ENCODE measurements around the gene FOXP1. TPM values are rescaled to one million over a fixed set of nuclear protein-coding genes. Genes with fewer than 3 reads are reported as not detected.

Gene FOXP1
- total RNA-seq, 1 donor, result 195 TPM

DNA sequence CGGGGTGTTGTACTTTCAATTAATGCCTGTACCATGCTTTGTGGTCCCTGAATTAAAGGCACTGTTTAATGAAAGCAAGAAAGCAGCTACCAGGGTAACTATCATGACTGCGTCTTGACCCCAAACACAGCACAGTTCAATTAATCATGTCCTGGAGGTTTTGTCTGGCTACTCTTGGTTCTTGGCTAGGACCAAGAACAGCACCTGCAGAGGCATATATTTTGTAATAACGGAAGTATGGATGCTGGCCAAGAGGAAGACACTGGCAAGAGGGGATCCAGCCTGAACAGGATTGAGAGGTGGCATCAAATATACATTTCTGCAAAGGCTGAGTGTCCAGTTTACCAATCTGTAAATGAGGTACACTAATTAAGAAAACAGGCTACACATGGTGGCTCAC, 119.9 kb downstream of the FOXP1 start:
- no peak overlapping the region for H3K27ac ChIP-seq (ENCODE audit: low read depth, low read length)
- H2AFZ ChIP-seq (ENCODE audit: low read length), result no peak overlapping the region
- TF ChIP-seq CTCF (IDR thresholded peaks at IDR 0.05; ENCODE audit: extremely low read depth, low read depth, low read length), result no peak
- no peak overlapping the region for H3K4me3 ChIP-seq (ENCODE audit: insufficient read depth, low read length)
- H3K9me3 ChIP-seq (ENCODE audit: low read depth, low read length), result no peaks in the 10 kb centered on the region
- H3K4me2 ChIP-seq (ENCODE audit: insufficient read depth, low read length), result no peak overlapping the region
- H4K20me1 ChIP-seq (ENCODE audit: insufficient read depth, low read length), result peaks cover 25% of the 10 kb centered on the region
- H3K79me2 ChIP-seq (ENCODE audit: insufficient read depth, low read length), result peaks cover 81% of the 10 kb centered on the region
- H3K27me3 ChIP-seq (ENCODE audit: insufficient read depth, low read length), result no peaks in the 10 kb centered on the region
- H3K4me1 ChIP-seq (ENCODE audit: insufficient read depth, low read length), result no peaks in the 10 kb centered on the region
- DNase-seq (ENCODE audit: insufficient read length, low spot score, missing footprints), result no peak
- H3K36me3 ChIP-seq (ENCODE audit: insufficient read depth, low read length), result no peaks in the 10 kb centered on the region

DNA sequence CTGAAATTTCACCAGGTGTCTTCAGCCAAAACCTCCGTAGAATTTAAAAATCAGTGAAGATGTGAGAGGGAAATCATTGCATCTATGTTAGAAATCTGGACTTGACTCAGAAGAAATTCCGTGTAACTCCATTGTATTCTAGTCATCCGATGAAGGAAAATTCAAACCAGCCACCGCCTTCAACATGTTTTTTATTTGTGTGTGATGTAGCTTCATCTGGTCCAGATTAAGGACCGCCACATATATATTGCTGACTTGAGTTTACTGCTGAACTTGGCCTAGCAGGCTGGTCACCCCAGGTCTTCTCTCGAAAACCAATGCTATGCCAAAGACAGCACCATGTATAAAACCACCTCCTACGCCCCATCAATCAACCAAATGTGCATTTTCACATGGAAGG, 120.9 kb downstream of the FOXP1 start:
- Histone ChIP-seq H3K36me3 (ENCODE audit: insufficient read depth, low read length) (no peaks in the 10 kb centered on the region), H3K4me3 (ENCODE audit: insufficient read depth, low read length) (no peak overlapping the region), H3K4me1 (ENCODE audit: insufficient read depth, low read length) (no peaks in the 10 kb centered on the region), H3K27ac (ENCODE audit: low read depth, low read length) (no peak overlapping the region), H3K9me3 (ENCODE audit: low read depth, low read length) (no peaks in the 10 kb centered on the region), H3K27me3 (ENCODE audit: insufficient read depth, low read length) (no peaks in the 10 kb centered on the region), H3K79me2 (ENCODE audit: insufficient read depth, low read length) (peaks cover 83% of the 10 kb centered on the region), H3K4me2 (ENCODE audit: insufficient read depth, low read length) (no peak overlapping the region), H4K20me1 (ENCODE audit: insufficient read depth, low read length) (peaks cover 28% of the 10 kb centered on the region), H2AFZ (ENCODE audit: low read length) (no peak overlapping the region)
- no peak for DNase-seq (ENCODE audit: insufficient read length, low spot score, missing footprints)
- no peak for TF ChIP-seq CTCF (IDR thresholded peaks at IDR 0.05; ENCODE audit: extremely low read depth, low read depth, low read length)

GRCh38 chr3:71461749-71462483, 121.6 kb downstream of the FOXP1 start:
- Histone ChIP-seq H2AFZ (ENCODE audit: low read length) (no peak overlapping the region), H3K27ac (ENCODE audit: low read depth, low read length) (no peak overlapping the region), H3K4me3 (ENCODE audit: insufficient read depth, low read length) (no peak overlapping the region), H4K20me1 (ENCODE audit: insufficient read depth, low read length) (peaks cover 33% of the 10 kb centered on the region), H3K27me3 (ENCODE audit: insufficient read depth, low read length) (no peaks in the 10 kb centered on the region), H3K9me3 (ENCODE audit: low read depth, low read length) (no peaks in the 10 kb centered on the region), H3K4me2 (ENCODE audit: insufficient read depth, low read length) (no peak overlapping the region), H3K79me2 (ENCODE audit: insufficient read depth, low read length) (peaks cover 83% of the 10 kb centered on the region), H3K36me3 (ENCODE audit: insufficient read depth, low read length) (no peaks in the 10 kb centered on the region), H3K4me1 (ENCODE audit: insufficient read depth, low read length) (peaks cover 5% of the 10 kb centered on the region)
- no peak for TF ChIP-seq CTCF (IDR thresholded peaks at IDR 0.05; ENCODE audit: extremely low read depth, low read depth, low read length)
- DNase-seq (ENCODE audit: insufficient read length, low spot score, missing footprints), result no peak

GRCh38 chr3:71461114-71461513, 122.4 kb downstream of the FOXP1 start:
- no peak for TF ChIP-seq CTCF (IDR thresholded peaks at IDR 0.05; ENCODE audit: extremely low read depth, low read depth, low read length)
- H3K4me2 ChIP-seq (ENCODE audit: insufficient read depth, low read length), result no peak overlapping the region
- H3K79me2 ChIP-seq (ENCODE audit: insufficient read depth, low read length), result peaks cover 83% of the 10 kb centered on the region

More at GRCh38 chr3:71461114-71461513, 122.4 kb downstream of the FOXP1 start:
- DNase-seq (ENCODE audit: insufficient read length, low spot score, missing footprints), result no peak
- Histone ChIP-seq H3K27ac (ENCODE audit: low read depth, low read length) (no peak overlapping the region), H3K4me1 (ENCODE audit: insufficient read depth, low read length) (peaks cover 13% of the 10 kb centered on the region), H3K4me3 (ENCODE audit: insufficient read depth, low read length) (no peak overlapping the region), H3K9me3 (ENCODE audit: low read depth, low read length) (no peaks in the 10 kb centered on the region), H2AFZ (ENCODE audit: low read length) (no peak overlapping the region), H4K20me1 (ENCODE audit: insufficient read depth, low read length) (peaks cover 39% of the 10 kb centered on the region), H3K27me3 (ENCODE audit: insufficient read depth, low read length) (no peaks in the 10 kb centered on the region), H3K36me3 (ENCODE audit: insufficient read depth, low read length) (no peaks in the 10 kb centered on the region)
